Keratinocyte (primary cell): ENCODE results near the gene TRIM10.

Experiments
- CTCF ChIP-seq, 3 experiments: IDR thresholded peaks in 1 of 3; conservative IDR thresholded peaks in 1 of 3; optimal IDR thresholded peaks in 1 of 3; 2 replicates in 2 of 3; 3 replicates in 1 of 3; pipeline versions ENCODE3 to v1.5.1; 2011; ENCODE audit warnings: low read length in 3 of 3, mild to moderate bottlenecking in 3 of 3, moderate library complexity in 2 of 3, control low read depth in 1 of 3, inconsistent platforms in 1 of 3; ENCODE audit not compliant: insufficient read depth in 2 of 3; ENCODE audit errors: extremely low read depth in 1 of 3
- EZH2 ChIP-seq: IDR thresholded peaks from one replicate; pipeline ENCODE4 v1.6.1; 2012; ENCODE audit warnings: inconsistent platforms, mild to moderate bottlenecking, low read length, moderate library complexity

GRCh38 chr6:30162265-30163089 is 1.5 kb upstream of the TRIM10 start:
- TF ChIP-seq CTCF (optimal IDR thresholded peaks at IDR 0.05 in 1 of 3, IDR thresholded peaks at IDR 0.05 in 1 of 3, conservative IDR thresholded peaks at IDR 0.05 in 1 of 3; ENCODE audit: extremely low read depth in 1 of 3, insufficient read depth in 2 of 3, low read length in 3 of 3) (no peak), EZH2 (no peak)
